Spleen (tissue), 11 donors: Measurements from ENCODE around the gene MPV17L2. TPM values are rescaled to one million over a fixed set of nuclear protein-coding genes. Genes with fewer than 3 reads are reported as not detected.
"Not testable (repeated sequence)": the region's sequence is repeated elsewhere in the genome, so short reads cannot be mapped to it uniquely, and the experiment has no call there.

Experiments used
- DNase-seq: peaks from one replicate; pipeline ENCODE4 v3.0.0-alpha.2; 2020
- H3K27ac ChIP-seq, 8 donors: fragments of 200-600 bp; sonication (generic) in 7 of 8; 1 replicate in 4 of 8; 2 replicates in 4 of 8; pipeline versions ENCODE4 v1.5.0 to v1.8.0; 2016 to 2021; ENCODE audit warnings: inconsistent platforms in 4 of 8, mild to moderate bottlenecking in 4 of 8, moderate library complexity in 1 of 8
- H3K27me3 ChIP-seq, 7 donors: fragments of 200-600 bp; sonication (generic) in 6 of 7; replicated peaks in 1 of 7; 1 replicate in 4 of 7; 2 replicates in 3 of 7; pipeline versions ENCODE4 v1.5.0 to v1.8.0; 2016 to 2021; ENCODE audit warnings: inconsistent platforms in 3 of 7, mild to moderate bottlenecking in 1 of 7
- H3K36me3 ChIP-seq, 6 donors: fragments of 200-600 bp; sonication (generic) in 5 of 6; 1 replicate in 4 of 6; 2 replicates in 2 of 6; pipeline versions ENCODE4 v1.5.0 to v1.8.0; 2016 to 2021; ENCODE audit warnings: inconsistent platforms in 2 of 6
- H3K4me1 ChIP-seq, 6 donors: fragments of 200-600 bp; sonication (generic) in 5 of 6; 1 replicate in 3 of 6; 2 replicates in 3 of 6; pipeline versions ENCODE4 v1.5.0 to v1.8.0; 2016 to 2021; ENCODE audit warnings: inconsistent platforms in 3 of 6
- H3K4me3 ChIP-seq, 8 donors: fragments of 200-600 bp; sonication (generic) in 7 of 8; 1 replicate in 4 of 8; 2 replicates in 4 of 8; pipeline versions ENCODE4 v1.5.0 to v1.8.0; 2016 to 2021; ENCODE audit warnings: inconsistent platforms in 4 of 8, mild to moderate bottlenecking in 4 of 8, moderate library complexity in 2 of 8
- H3K9me3 ChIP-seq, 8 donors: fragments of 200-600 bp; sonication (generic) in 7 of 8; 1 replicate in 4 of 8; 2 replicates in 4 of 8; pipeline versions ENCODE4 v1.5.0 to v1.8.0; 2016 to 2021; ENCODE audit warnings: inconsistent platforms in 4 of 8
- CTCF ChIP-seq, 11 experiments: fragments of 200-600 bp in 7 of 11; fragments of 450-650 bp in 4 of 11; sonication (generic) in 4 of 11; IDR thresholded peaks in 8 of 11; conservative IDR thresholded peaks in 3 of 11; 1 replicate in 7 of 11; 2 replicates in 4 of 11; pipeline versions ENCODE4 v1.4.0 to v1.8.0; 2016 to 2021; ENCODE audit warnings: antibody characterized with exemption in 11 of 11, inconsistent platforms in 4 of 11, mild to moderate bottlenecking in 1 of 11
- POLR2A ChIP-seq, 3 donors: fragments of 450-650 bp; IDR thresholded peaks; one replicate each; pipeline ENCODE4 v1.5.1; 2017; ENCODE audit warnings: antibody characterized with exemption in 3 of 3, mild to moderate bottlenecking in 1 of 3
- POLR2AphosphoS5 ChIP-seq, 3 donors: sonication (generic); formaldehyde crosslinking; IDR thresholded peaks; one replicate each; pipeline ENCODE4 v1.5.1; 2017; ENCODE audit warnings: antibody characterized with exemption in 3 of 3
- WGBS, 5 donors: extraction: QIAGEN DNeasy Blood & Tissue Kit in 3 of 5; methylation state at CpG; one replicate each; pipeline versions ENCODE4 v1.1.5 to v1.1.7; 2013 to 2018; 5-methylcytosine and 5-hydroxymethylcytosine counted together
- intact Hi-C: fragments of 100-400 bp; cut with DNase I; formaldehyde crosslinking; loops from one replicate; pipeline ENCODE4 v1.15.0; 2023; ENCODE audit warnings: low total_unique reads
- polyA plus RNA-seq, 3 donors: library from polyadenylated mRNA; stranded (reverse); fragments of 200-250 nt; gene quantifications; one replicate each; pipeline ENCODE4 v1.2.1, GENCODE V29; 2013
- total RNA-seq, 7 donors: library from RNA; depleted of rRNA in 3 of 7; stranded (reverse); fragments of >200 nt in 3 of 7; fragmentation: NEBNext Ultra II Directional in 4 of 7; extraction: Animal tissue kit (Norgen Biotek cat#: 25700) in 4 of 7; gene quantifications; one replicate each; pipeline versions ENCODE4 v1.1.0 to v1.2.1, GENCODE V29; 2016 to 2021
- donor health status: healthy with polysubstance abuse.
- donor health status: DM: no; HTN: no; CAD: no; lungs with moderate emphysema.
- donor health status: DM: no; HTN: no; CAD: no.
- donor health status: Bipolar disorder and iron deficiency.
- donor health status: healthy.
- donor health status: DM: no; HTN: no; CAD: no.
- donor health status: DM: yes; HTN: yes; CAD: no.

The MPV17L2 gene
- total and polyA plus RNA-seq, 10 donors: 7.8 to 15.4 (median 11.5) TPM

DNA sequence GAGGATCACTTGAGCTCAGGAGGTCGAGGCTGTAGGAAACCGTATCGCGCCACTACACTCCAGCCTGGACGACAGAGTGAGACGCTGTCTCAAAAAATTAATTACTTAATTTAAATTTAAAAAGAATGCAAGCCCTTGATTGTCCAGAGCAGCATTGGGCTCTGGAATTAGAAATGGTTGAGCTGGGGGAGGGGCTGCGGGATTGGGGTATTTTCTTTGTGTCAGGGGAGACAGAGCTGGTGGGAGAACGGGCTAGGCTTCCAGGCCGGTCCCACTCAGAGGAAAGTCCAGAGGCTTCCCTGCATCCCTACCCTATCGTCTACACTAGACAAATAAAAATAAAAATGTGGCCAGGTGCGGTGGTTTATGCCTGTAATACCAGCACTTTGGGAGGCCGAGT, 13.0 kb downstream of the MPV17L2 start:
- H3K27me3 ChIP-seq: peaks cover 0 to 37% (median 0%) of the 10 kb centered on the region in 7 donors
- TF ChIP-seq CTCF (IDR thresholded peaks at IDR 0.05 in 8 of 11, conservative IDR thresholded peaks at IDR 0.05 in 3 of 11): no peak
- TF ChIP-seq POLR2AphosphoS5 (IDR thresholded peaks at IDR 0.05): no peak
- TF ChIP-seq POLR2A (IDR thresholded peaks at IDR 0.05): no peak
- peaks cover 0 to 12% (median 0%) of the 10 kb centered on the region in 6 donors for H3K36me3 ChIP-seq
- peaks cover 12 to 57% (median 32%) of the 10 kb centered on the region in 6 donors for H3K4me1 ChIP-seq
- WGBS, 5 donors: 67 to 84% (median 80%) methylated on average over 12 of the region's 12 CpGs
- peak overlapping the region in 2 of 8 donors; percentile 87 for H3K4me3 ChIP-seq
- intact Hi-C loops: loop anchor here (5.0 kb wide), 2 partner anchors 46 to 121 kb away; no protein-coding TSS in a partner anchor
- no peak for DNase-seq
- no peaks in the 10 kb centered on the region for H3K9me3 ChIP-seq
- peak overlapping the region; percentile 79 to 97 (median 95) for H3K27ac ChIP-seq

DNA sequence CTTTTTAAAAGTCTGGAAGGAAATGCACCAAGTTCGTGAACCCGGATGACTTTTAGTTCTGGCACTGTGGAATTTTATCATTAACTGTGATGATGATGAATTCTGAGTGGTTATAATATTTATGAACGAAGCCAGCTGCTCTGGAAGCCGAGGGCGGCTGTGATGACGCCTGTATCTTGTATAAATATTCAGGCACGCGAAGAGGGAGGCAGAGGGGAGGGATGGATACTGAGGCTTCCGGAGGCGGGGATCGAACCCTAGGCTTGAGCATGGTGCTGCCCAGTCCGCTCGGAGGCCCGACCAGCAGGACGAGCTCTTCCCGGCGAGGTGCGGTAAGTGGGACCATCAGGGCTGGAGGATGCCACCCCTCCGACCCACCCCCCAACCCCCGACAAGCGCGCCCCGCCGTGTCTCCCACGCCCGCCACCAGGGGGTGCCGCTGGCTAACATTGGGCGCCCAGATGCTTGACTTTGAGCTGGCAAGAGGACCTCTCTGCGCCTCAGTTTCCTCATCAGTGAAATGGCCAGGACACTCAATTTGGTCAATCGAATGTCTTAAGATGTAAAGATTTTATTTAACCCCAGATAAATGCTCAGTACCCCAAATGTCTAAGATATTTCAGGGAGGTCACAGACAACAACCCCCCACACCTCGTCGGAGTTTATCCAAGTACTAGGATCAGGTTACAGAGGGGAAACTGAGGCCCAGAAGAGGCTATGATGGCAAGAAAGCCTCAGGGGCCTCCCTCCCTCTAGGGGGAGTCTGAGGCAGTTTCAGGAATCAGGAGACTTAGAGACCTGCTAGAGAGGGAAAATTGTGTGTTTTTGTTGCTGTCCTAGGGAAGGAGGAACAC, 15.3 kb downstream of the MPV17L2 start:
- intact Hi-C loops: loop anchor here (5.0 kb wide), 2 partner anchors 44 to 119 kb away; no protein-coding TSS in a partner anchor
- WGBS, 5 donors: 21 to 42% (median 25%) methylated on average over 14 to 32 of the region's 32 CpGs

GRCh38 chr19:18209912-18210311, 16.9 kb downstream of the MPV17L2 start:
- WGBS, 5 donors: 72 to 89% (median 78%) methylated on average over 5 of the region's 5 CpGs
- intact Hi-C loops: loop anchor here (5.0 kb wide), 2 partner anchors 42 to 117 kb away; no protein-coding TSS in a partner anchor
- H3K4me3 ChIP-seq: peak overlapping the region in 2 of 8 donors; percentile 20 to 23

More for the DNA sequence above, 15.3 kb downstream of the MPV17L2 start:
- TF ChIP-seq CTCF (IDR thresholded peaks at IDR 0.05 in 8 of 11, conservative IDR thresholded peaks at IDR 0.05 in 3 of 11) (peak in 10 of 11 experiments; percentile 5 to 80 (median 53)), POLR2A (IDR thresholded peaks at IDR 0.05) (peak in 1 of 3 donors; percentile 11), POLR2AphosphoS5 (IDR thresholded peaks at IDR 0.05) (peak; percentile 44 to 74 (median 68))
- H3K27me3 ChIP-seq: peaks cover 0 to 51% (median 0%) of the 10 kb centered on the region in 7 donors
- H3K36me3 ChIP-seq: no peaks in the 10 kb centered on the region
- DNase-seq: peak; percentile 86
- peaks cover 6 to 40% (median 20%) of the 10 kb centered on the region in 6 donors for H3K4me1 ChIP-seq
- H3K9me3 ChIP-seq: no peaks in the 10 kb centered on the region
- peak overlapping the region in 5 of 8 donors; percentile 2 to 51 (median 18) for H3K4me3 ChIP-seq
- peak overlapping the region in 7 of 8 donors; percentile 51 to 97 (median 71) for H3K27ac ChIP-seq

DNA sequence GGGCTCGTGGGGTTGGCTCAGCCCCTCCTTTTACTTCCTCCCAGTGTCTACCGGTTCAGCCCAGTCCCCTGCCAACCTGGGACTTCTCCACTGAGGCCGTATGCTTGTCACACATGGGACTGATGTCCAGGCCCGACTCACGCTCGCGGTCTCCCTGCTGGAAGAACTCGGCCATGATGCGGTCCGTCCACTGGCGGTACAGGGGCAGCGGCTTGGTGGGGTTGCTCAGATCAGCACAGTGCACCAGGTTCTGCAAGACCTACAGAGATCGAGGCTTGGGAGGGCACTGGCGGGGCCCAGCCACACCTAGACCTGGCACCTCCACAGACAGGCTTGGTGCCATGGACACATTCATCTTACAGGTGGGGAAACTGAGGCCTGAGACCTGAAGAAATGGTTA, 18.7 kb downstream of the MPV17L2 start:
- peaks cover 0 to 51% (median 0%) of the 10 kb centered on the region in 7 donors for H3K27me3 ChIP-seq
- peak in 1 of 3 donors; percentile 17 for TF ChIP-seq POLR2AphosphoS5 (IDR thresholded peaks at IDR 0.05)
- TF ChIP-seq POLR2A (IDR thresholded peaks at IDR 0.05): no peak
- TF ChIP-seq CTCF (IDR thresholded peaks at IDR 0.05 in 8 of 11, conservative IDR thresholded peaks at IDR 0.05 in 3 of 11): no peak
- intact Hi-C loops: no loop called here

More at GRCh38 chr19:18209912-18210311, 16.9 kb downstream of the MPV17L2 start:
- peaks cover 5 to 29% (median 14%) of the 10 kb centered on the region in 6 donors for H3K4me1 ChIP-seq
- H3K9me3 ChIP-seq, H3K36me3 ChIP-seq, DNase-seq: not testable (repeated sequence)
- H3K27ac ChIP-seq: peak overlapping the region in 3 of 8 donors; percentile 22 to 96 (median 94)
- peaks cover 0 to 51% (median 0%) of the 10 kb centered on the region in 7 donors for H3K27me3 ChIP-seq

More for the DNA sequence above, 18.7 kb downstream of the MPV17L2 start:
- Histone ChIP-seq H3K9me3 (no peaks in the 10 kb centered on the region), H3K27ac (peak overlapping the region in 1 of 8 donors; percentile 94), H3K36me3 (no peaks in the 10 kb centered on the region), H3K4me3 (no peak overlapping the region), H3K4me1 (peaks cover 0 to 11% (median under 1%) of the 10 kb centered on the region in 6 donors)
- WGBS, 5 donors: 74 to 86% (median 75%) methylated on average over 12 to 14 of the region's 14 CpGs
- DNase-seq: no peak
